ENCODE measurements around the gene TAS2R60.
"Not testable (repeated sequence)": the region's sequence is repeated elsewhere in the genome, so short reads cannot be mapped to it uniquely, and the experiment has no call there.

The TAS2R60 gene

DNA sequence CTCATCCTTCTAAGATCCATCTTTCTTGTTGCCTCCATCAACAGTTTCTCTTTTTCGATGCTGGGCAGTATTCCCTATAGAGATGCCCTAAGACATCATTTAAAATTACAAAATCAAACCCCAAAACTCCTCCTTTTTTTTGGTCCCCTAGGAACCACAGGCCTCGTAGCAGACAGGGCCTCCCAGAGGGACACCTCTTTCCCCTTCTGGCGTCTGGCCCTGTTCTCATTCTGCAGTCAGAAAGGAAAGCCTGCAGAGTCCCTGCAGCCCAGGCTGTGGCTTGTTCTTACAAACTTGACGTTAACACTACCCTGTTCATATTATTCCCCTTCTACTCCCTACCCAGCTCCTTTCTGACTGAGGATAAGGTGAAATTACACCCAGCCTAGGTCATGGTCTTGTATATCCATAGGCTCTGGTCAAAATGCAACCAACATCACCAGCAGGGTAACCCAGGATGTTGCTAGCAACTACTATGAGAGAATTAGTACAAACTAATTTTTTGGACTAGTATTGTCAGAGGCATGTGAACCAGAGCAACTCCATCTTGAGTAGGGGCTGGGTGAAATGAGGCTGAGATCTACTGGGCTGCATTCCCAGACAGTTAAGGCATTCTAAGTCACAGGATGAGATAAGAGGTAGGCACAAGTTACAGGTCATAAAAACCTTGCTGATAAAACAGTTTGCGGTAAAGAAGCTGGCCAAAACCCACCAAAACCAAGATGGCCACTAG, 31.1 kb upstream of the TAS2R60 start:
- no peak for DNase-seq

DNA sequence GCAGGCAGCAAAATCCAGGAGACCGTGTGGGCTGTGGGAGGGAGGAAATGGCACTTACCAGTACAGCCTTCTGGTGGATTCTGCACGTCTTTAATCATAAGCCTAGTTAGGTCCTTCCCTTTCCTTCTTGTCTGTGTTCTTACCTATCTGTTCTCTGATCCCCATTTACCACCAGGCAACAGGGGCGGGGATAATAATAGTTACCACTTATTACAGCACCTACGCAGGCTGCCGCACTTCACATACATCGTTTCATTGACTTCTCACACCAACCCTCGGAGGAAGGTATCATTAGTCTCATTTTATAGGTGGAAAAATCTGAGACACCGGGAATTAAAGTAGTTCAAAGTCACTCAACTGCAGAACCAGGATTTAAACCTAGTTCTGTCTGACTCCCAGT, 30.1 kb upstream of the TAS2R60 start:
- DNase-seq: no peak

DNA sequence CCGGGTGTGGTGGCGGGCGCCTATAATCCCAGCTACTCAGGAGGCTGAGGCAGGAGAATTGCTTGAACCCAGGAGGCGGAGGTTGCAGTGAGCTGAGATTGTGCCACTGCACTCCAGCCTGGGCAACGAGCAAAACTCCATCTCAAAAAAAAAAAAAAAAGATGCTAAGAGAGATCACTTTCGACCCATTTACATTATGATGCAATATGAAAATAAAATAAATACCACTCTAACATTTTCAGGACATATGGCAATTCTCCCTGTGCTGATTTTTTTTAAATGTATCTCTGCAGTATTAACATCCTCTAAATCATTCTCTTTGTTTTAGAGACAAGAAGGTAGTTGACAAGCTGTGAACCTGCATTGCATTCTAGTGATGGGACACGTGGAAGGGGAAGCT, 28.0 kb upstream of the TAS2R60 start:
- DNase-seq: not testable (repeated sequence)

DNA sequence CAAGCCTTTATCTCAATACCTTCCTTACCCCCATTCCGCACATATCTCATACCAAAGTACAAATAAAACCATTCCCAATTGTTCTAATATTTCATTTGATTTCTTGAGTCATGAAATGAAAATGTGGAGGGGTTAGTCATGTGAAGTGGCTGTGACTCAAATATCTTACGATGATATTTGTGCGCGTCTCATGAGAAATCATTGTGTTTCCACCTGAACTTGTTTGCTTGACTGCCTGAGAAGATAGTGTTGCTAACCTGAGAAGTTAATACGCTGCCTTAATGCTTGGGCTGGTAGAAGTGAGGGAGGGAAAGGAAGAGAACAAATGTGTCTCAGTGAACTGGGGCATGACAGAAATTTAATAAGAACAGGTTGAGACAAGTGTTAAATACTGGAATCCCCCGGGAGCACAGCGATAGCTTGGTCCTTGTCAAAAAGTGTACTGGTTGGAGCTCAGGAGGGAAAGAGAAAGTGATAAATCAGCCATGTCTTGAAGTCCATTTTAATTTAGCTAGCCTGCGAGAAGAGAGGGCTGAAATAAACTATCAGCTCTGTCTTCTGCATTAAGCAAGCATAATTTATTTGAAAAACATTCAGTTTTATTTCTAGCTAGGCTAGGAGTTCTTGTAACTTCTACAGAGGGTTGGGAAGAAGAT, 27.4 kb upstream of the TAS2R60 start:
- DNase-seq: no peak

DNA sequence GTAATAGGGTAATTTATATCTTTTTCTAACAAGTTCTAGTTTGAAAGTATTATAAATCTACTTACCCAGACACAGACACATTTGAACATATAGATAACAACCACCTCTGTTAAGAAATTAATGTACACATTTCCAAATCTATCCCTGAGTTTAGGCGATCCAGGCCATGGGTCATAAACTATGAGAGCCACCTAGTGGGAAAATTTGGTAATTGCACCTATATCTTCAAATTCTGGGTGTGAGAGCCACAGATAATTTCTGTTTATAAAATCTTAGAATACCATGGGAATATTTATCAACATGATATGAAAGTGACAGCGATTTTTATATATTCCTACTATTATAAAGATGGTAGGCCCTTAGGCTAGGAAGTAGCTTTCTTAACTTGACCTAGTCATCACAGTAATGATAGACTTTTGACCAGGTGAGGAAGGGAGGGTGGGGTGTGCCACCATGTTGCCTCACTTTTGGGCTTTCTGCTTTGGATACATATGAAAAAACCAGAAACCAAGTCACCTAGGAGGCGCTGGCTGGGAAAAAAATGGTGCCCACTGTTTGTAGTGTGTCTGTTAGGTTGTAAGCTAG, 26.6 kb upstream of the TAS2R60 start:
- no peak for DNase-seq

DNA sequence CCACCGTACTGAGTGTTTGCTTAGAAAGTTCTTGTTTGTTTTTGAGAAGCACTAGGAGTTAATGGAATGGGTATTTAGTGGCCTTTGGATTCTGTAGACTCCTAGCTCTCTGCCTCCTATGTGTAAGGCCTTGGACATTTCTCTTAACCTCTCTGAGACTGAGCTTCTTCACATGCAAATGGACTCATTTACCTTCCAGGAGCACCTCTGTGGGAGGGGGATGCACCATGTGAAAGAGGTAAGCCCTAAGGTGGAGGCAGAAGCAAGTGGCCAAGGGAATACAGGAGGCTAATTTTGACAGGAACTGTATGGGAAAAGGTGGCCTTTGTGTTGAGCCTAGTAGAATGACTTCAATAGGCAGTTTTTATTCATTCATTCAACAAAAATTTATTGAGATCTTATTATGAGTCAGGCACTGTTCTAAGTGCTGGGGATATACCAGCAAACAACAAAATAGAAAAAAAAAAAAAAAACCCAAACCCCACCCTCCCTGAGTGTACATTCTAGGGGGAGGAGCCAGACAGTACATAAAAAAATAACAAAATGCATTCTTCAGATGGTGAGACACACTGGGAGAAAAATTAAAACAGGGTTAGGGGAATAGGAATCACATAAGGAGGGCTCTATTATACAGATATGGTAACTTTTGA, 25.4 kb upstream of the TAS2R60 start:
- no peak for DNase-seq

DNA sequence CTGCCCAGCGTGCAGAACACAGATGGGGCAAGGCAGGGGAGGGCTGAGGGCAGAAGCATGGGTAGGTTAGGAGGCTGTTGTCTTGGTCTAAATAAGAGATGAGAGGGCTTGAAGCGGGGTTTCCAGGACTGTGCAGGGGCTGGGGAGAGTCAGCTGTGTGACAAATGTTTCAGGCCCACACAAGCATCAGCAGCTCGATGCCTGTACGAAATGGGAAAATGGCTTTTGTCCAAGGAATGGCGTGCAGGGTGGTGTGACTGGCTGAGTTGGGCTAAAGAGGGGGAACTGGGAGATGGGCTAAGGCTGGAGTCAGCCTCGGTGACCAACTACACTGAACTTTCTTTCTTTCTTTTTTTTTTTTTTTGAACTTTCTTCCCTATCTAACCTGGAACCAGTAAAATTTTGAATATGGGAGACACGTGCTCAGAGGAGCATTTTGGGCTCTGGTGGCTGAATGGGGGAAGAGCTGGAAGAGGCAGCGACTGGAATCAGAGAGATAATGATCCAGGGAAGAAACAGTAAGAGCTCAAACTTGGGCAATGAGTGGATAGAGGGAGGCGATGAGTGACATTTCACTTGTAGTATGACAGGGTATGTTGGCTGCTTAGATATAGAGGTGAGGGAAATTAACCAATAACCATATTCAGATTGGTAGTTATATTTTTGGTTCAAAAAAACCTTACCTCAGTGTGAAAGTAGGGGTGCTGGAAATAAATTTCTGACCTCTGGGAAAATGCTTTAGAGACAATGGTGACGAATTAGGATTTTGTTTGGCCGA, 24.4 kb upstream of the TAS2R60 start:
- DNase-seq: no peak

DNA sequence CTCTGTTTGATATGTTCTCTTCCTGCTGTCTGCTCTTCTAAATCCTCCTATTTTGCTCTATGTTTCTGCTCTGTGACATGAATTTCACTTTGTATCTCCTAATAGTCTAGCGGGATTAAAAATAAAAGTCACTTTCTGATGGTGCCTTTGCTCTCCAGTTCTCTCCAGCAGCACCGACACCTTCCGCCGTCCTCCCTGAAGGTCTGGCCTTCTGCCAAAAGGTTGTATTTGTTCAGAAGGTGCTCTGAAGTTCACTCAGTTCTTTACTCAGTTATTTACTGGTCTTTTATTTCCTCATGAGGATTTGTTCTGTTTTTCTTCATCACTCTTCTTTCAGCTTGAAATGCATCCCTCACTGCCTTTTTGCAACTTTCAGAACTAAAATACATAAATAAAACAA, 23.4 kb upstream of the TAS2R60 start:
- DNase-seq: no peak

DNA sequence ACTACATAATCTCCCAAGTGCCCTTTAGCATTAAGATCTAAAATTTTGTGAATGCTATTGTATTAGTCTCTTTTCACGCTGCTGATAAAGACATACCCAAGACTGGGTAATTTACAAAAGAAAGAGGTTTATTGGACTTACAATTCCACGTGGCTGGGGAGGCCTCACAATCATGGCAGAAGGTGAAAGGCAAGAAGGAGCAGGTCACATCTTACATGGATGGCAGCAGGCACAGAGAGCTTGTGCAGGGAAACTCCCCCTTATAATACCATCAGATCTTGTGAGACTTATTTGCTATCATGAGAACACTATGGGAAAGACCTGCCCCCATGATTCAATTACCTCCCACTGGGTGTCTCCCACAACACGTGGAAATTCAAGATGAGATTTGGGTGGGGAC, 22.6 kb upstream of the TAS2R60 start:
- not testable (repeated sequence) for DNase-seq

DNA sequence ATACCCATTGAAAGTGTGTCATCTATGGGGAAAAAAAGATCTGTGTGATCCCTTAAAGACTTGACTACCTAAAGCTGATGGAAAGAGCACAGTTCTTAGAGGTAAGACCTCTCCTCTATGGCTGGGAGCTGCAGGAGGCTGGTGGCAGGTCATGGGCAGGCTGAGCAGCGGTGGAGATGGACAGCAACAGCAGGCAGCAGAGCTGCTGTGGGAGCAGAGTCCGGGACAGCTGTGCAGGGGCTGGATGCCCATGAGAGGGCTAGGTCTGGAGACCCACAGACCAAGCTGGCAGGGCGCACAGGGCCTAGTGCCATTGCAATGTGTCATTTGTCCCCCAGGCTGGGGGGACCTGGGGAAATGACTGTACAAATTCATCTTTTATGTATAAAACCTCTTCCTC, 21.2 kb upstream of the TAS2R60 start:
- no peak for DNase-seq

DNA sequence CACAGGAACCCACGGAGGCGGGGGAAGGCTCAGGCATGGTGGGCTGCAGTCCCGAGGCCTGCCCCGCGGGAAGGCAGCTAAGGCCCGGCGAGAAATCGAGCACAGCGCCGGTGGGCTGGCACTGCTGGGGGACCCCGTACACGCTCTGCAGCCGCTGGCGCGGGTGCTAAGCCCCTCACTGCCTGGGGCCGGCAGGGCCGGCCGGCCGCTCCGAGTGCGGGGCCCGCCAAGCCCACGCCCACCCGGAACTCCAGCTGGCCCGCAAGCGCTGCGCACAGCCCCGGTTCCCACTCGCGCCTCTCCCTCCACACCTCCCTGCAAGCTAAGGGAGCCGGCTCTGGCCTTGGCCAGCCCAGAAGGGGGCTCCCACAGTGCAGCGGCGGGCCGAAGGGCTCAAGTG, 18.8 kb upstream of the TAS2R60 start:
- DNase-seq: not testable (repeated sequence)

DNA sequence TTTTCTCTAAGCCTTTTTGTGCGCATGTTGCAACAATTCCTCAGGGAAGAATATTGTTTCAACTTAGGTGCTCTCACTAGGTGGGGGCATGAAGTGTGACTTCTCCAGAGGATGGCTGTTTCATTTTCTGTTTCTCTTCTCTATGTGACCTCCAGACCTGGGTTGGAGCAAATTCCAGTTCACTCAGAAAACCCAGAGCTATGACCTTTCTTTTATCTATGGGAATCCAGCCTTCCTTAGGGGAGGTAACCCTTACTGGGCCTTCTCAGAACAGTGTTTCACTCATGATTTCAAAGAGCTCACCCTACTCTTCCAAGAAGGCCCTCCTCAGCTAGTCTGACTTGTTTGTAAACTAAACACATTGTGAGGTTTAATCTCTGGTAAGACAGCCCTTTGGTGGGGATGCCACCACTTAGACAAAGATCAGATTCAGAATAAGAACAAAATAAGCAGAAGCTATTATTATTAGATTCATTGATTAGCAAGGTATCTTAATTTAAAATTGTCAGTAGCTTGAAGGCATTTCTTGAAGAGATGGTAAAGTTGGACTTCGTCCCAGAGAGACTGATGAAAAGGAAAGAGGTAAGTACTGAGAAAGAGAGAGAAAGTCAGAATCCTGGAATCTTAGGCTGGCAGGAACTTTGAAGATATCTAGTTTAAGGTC, 16.6 kb upstream of the TAS2R60 start:
- no peak for DNase-seq

DNA sequence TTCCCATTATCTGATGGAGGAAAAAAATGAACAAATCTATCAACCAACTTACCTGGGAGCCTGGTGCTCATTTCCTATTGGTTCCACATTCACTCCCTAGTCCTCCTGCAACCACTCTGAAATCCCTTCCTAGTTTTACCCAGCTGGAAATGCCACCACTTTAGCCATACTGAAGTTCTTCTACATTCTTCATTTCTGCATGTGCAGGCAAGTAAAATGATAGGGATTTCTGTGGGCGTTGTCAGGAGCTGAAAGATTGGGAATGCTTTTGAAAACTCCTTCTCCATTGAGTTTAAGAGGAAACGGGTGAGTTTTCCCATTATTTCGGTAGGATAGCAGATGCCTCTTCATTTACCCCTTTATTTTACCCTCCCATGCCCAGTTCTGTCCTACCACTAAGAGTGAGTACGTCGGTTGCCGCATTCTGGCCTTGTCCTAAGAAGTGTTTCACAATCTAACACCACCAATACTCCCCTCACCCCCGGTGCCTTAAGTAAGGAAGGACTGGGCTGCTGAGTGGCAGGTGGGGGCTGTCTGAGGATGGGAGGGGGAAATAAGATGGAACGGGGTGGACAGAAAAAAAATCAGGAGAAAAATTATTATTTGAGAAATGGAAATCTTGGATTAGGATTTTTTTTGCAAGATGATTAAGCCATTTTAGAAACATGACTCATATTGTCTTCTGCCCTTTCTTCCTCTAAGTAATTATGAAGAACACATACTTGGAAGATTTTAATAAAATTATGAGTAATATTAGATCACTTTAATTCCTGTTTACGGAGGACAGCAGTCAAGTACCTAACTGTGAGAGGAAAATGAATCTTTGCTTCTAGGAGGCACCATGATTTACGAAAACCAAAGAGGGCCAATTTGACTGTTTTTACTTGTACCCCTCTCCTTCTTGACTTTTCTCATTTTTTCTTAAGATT, 13.2 kb upstream of the TAS2R60 start:
- no peak for DNase-seq

DNA sequence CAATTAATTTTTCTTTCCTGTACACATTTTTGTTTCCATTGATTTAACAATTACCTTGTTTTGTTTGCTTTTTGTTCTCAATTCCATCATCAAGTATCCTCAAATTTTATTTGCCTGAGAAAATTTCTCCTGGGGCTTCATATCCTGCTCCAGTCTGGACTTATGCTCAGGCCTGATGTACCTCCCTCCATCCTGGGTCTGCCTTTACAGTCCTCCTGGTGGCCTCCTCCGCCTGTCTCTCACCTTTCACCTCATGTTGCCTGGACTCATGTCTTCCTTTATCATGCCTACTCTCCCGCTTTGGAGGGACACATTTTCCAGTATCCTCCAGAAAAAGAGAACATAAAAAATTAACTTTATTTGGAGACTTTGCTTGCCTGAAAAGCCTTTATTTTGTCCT, 12.1 kb upstream of the TAS2R60 start:
- no peak for DNase-seq

DNA sequence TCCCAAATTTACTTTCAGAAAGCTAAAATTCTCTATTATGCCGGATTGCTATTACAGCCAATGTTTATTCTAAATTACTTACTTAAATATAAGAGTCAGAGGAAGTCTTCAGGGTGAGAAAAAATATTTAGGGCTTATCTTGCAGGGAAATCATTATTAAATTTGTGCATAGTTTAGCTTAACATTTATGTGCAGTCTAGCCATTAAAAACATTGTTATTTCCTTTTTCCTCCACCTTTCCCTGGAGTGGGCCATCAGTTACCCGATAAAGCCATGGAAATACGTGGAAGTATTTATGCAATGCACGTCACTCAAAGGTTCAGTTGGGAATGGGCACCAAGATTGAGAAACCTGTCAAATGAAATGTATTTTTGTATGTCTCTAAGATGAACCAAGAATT, 9.5 kb upstream of the TAS2R60 start:
- no peak for DNase-seq

DNA sequence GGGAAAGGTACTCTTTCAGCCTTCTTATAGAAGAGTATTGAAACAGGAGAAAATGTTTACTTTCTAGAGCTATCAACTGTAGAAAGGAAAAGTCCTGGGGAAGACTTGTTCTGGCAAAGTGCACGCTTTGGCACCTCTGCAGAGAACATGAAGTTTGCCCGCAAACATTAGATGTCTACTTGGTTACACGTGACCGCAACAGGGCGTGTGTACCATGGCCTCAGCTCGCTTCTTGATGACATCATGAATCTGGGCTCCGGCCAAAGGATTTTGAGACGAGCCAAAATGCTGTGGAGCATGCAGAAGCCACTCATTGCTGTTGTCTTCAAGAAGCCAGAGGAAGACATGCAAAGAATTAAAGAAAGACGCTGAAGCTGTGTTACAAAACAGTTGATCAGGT, 8.6 kb upstream of the TAS2R60 start:
- no peak for DNase-seq

DNA sequence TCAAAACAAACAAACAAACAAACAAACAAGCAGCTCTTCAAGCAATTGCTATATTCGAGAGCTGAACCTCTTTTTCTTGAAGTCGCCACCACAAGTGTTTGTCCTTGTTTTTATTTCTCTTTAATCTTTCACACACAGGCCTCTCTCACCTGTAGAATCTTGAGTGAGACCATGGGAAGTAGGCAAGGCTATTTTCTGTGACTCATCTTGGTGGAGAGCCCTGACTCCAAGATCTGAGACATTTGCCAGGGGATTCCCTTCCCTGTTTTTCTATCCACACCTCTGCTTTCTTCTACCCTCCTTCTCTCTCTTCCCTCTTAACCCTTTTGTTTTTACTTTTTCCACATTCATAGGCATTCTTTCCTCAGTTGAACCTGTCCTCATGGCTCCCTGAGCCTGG, 8.0 kb upstream of the TAS2R60 start:
- no peak for DNase-seq

DNA sequence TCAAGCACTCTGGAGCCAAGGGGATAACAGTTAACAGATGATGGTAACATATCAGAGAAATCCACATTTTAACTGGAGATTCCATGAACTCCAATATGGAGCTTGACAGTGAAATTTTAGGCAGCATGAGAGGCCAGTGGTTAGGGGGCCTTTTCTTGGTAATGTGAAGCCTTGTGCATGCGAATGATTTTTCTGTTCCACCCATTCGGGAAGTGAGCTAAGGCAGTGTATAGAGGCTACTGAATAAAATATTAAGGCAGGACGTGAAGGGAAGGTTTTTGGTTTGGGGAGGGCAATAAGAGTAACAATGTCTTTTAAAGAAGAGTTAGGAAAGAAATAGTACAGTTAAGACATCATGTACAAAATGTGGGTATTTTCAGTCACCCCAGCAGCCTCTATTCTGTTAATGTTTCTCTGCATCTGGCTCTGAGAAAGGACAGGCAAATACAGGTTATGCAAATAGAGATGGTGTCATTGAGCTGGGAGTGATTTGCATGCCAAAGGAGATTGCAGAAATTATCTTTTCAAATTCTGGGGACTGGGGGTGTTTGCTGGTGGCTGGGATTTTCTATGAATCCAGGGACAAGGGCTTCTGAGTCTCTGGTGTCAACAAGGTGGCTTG, 6.8 kb upstream of the TAS2R60 start:
- DNase-seq: no peak

DNA sequence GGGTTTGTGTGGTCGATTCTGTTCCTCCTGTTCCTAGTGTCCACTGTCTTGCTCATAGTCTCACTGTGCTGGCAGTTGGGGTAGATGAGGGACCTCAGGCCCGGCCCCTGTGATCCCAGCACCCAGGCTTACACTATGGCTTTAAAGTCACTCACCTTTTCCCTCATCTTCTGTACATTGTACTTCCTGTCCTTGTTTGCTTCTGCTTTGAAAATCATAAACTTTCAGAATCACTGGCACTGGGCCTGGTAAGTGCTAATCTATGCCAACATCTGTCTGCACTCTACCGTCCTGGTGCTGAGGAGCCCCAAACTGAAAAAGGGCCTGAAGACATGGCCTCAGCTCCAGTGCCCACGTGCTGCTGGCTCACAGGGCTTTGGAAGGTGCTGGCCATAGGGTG, 5.7 kb upstream of the TAS2R60 start:
- no peak for DNase-seq

DNA sequence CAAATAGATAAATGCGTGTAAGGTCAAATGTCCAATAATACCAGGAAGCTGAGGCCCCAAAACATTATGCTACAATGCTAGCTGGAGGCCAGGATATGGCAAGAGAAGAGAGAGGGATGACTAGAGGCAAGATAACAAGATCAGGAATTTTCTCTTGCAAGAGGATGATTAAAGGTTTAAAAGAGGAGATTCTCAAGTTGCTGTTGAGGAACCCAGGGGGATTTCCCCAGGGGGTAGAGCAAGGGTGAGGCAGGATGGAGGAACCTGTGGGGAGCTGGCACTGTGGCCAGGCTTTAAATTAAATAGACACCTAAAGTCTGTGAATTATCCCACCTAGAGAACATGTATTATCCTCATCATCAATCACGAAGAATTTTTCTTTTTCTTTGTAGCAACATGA, 3.4 kb upstream of the TAS2R60 start:
- no peak for DNase-seq
